ENCODE measurements around the gene MMP24. TPM values are rescaled to one million over a fixed set of nuclear protein-coding genes. Genes with fewer than 3 reads are reported as not detected.
A peak's percentile ranks its signal among the peaks of the same experiment; 100 is the strongest.

The MMP24 gene
- total RNA-seq, 2 donors from 2014 or later, result 0.15 to 0.50 TPM

GRCh38 chr20:35325401-35325800, 98.9 kb downstream of the MMP24 start:
- Histone ChIP-seq H3K27me3 (no peaks in the 10 kb centered on the region), H3K36me3 (no peaks in the 10 kb centered on the region), H3K27ac (peak overlapping the region; percentile 81), H3K4me3 (no peak overlapping the region), H3K9me3 (no peaks in the 10 kb centered on the region), H3K9ac (ENCODE audit: low read depth in 2 of 2, low read length in 2 of 2) (no peak overlapping the region), H3K4me1 (peaks cover 17% of the 10 kb centered on the region)
- intact Hi-C loops (cut with DNase I), result no loop called here
- no peak for TF ChIP-seq CTCF (IDR thresholded peaks at IDR 0.05)
- no peak for DNase-seq

GRCh38 chr20:35326021-35326739, 99.7 kb downstream of the MMP24 start:
- Histone ChIP-seq H3K4me1 (peaks cover 17% of the 10 kb centered on the region), H3K4me3 (no peak overlapping the region), H3K27me3 (no peaks in the 10 kb centered on the region), H3K9me3 (no peaks in the 10 kb centered on the region), H3K36me3 (no peaks in the 10 kb centered on the region), H3K9ac (ENCODE audit: low read depth in 2 of 2, low read length in 2 of 2) (no peak overlapping the region), H3K27ac (peak overlapping the region; percentile 81)
- DNase-seq, result no peak
- intact Hi-C loops (cut with DNase I), result no loop called here
- no peak for TF ChIP-seq CTCF (IDR thresholded peaks at IDR 0.05)

Other genes with a start within 250 kb of the MMP24 start
- 10 to 100 TPM; 52.8 to 63.2 TPM for gene TRPC4AP, start 133.9 kb upstream of the MMP24 start, total RNA-seq
- 10 to 100 TPM; 28.0 to 36.0 TPM for gene EDEM2, start 79.4 kb upstream of the MMP24 start, total RNA-seq
- 10 to 100 TPM in 1 of 2 donors, 1 to 10 TPM in 1; 9.8 to 14.5 TPM for gene PROCR, start 54.6 kb upstream of the MMP24 start, total RNA-seq
- gene MMP24OS, start 51.4 kb downstream of the MMP24 start, total RNA-seq, result 100 to 1,000 TPM in 1 of 2 donors, 10 to 100 TPM in 1; 83.9 to 123 TPM
- 100 to 1,000 TPM; 163 to 194 TPM for gene EIF6, start 58.1 kb downstream of the MMP24 start, total RNA-seq
- gene FAM83C, start 65.7 kb downstream of the MMP24 start, total RNA-seq, result under 1 TPM in 1 of 2 donors, not detected in 1; 0.45 TPM
- 10 to 100 TPM; 50.4 to 85.6 TPM for gene UQCC1, start 185.3 kb downstream of the MMP24 start, total RNA-seq
- gene GDF5, start 211.5 kb downstream of the MMP24 start, total RNA-seq, result under 1 TPM in 1 of 2 donors, not detected in 1; 0.27 TPM
- 10 to 100 TPM; 30.7 to 41.5 TPM for gene CEP250, start 228.9 kb downstream of the MMP24 start, total RNA-seq